Measurements from ENCODE around the gene TPK1.

TPK1 gene

DNA sequence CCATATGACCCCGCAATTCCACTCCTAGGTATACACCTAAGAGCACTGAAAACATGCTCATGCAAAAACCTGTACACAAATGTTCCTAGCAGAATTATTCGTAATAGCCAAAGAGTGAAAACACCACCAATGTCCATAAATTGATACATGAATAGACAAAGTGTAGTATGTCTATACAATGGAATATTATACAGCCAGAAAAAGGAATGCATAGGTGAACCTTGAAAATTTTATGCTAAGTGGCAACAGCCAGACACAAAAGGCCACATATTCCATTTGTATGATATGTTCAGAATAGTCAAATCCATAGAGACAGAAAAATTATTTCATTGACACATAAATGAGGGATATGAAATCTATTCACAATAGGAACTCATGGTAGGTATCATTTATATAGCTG is 351.4 kb downstream of the TPK1 start:
- H3K79me2 ChIP-seq: no peaks in the 10 kb centered on the region
- H2AFZ ChIP-seq: no peak overlapping the region
- no peak overlapping the region for H3K4me2 ChIP-seq (ENCODE audit: low read length)
- no peak overlapping the region for H3K4me3 ChIP-seq (ENCODE audit: low read depth, low read length)
- H3K9me3 ChIP-seq (ENCODE audit: control insufficient read depth, low read length): no peaks in the 10 kb centered on the region
- no peaks in the 10 kb centered on the region for H3K4me1 ChIP-seq
- TF ChIP-seq, protein P1, sequence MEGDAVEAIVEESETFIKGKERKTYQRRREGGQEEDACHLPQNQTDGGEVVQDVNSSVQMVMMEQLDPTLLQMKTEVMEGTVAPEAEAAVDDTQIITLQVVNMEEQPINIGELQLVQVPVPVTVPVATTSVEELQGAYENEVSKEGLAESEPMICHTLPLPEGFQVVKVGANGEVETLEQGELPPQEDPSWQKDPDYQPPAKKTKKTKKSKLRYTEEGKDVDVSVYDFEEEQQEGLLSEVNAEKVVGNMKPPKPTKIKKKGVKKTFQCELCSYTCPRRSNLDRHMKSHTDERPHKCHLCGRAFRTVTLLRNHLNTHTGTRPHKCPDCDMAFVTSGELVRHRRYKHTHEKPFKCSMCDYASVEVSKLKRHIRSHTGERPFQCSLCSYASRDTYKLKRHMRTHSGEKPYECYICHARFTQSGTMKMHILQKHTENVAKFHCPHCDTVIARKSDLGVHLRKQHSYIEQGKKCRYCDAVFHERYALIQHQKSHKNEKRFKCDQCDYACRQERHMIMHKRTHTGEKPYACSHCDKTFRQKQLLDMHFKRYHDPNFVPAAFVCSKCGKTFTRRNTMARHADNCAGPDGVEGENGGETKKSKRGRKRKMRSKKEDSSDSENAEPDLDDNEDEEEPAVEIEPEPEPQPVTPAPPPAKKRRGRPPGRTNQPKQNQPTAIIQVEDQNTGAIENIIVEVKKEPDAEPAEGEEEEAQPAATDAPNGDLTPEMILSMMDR (IDR thresholded peaks at IDR 0.05): no peak
- H3K27ac ChIP-seq: no peak overlapping the region
- H3K27me3 ChIP-seq (ENCODE audit: control insufficient read depth, insufficient read depth, low read length): no peaks in the 10 kb centered on the region
- no peak overlapping the region for H3K9ac ChIP-seq
- no peaks in the 10 kb centered on the region for H3K36me3 ChIP-seq (ENCODE audit: control insufficient read depth, insufficient read depth, low read length)

DNA sequence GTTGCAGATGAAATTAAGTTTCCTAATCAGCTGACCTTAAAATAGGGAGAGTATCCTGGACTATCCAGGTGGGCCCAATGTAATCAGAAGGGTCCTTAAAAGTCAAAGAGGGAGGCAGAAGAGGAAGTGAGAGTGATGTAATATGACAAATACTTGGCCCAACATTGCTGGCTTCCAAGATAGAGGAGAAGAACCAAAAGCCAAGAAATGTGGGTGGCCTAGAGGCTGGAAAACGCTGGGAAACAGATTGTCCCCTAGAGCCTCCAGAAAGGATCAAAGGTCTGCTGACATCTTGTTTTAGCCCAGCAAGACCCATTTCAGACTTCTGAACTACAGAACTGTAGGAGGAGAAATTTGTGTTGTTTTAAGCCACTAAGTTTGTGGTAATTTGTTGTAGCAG is 352.7 kb downstream of the TPK1 start:
- no peak overlapping the region for H2AFZ ChIP-seq

DNA sequence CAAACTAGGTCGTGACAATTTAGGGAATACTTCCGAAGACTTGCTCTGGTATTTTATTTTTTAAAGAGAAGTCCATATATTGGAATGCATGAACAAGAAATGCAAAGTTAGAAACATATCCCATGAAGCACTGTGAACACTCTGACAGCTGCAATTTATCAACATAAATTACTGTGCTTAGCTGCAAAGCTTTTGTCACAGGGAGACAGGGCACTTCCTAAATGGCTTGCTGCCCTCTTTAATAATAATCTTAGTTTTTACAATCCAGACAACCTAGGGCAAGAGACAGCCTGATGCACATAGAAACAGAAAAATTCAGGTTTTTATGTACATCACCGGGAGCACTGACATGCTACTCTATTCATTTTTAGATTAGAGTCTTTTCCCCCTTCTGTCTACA is 354.0 kb downstream of the TPK1 start:
- H3K4me2 ChIP-seq (ENCODE audit: low read length): no peak overlapping the region
- H3K9ac ChIP-seq: no peak overlapping the region
- no peaks in the 10 kb centered on the region for H3K79me2 ChIP-seq
- H3K36me3 ChIP-seq (ENCODE audit: control insufficient read depth, insufficient read depth, low read length): no peaks in the 10 kb centered on the region
- TF ChIP-seq, protein P1 (IDR thresholded peaks at IDR 0.05): no peak
- no peaks in the 10 kb centered on the region for H3K9me3 ChIP-seq (ENCODE audit: control insufficient read depth, low read length)
- no peak overlapping the region for H3K4me3 ChIP-seq (ENCODE audit: low read depth, low read length)
- H3K27ac ChIP-seq: no peak overlapping the region
- no peaks in the 10 kb centered on the region for H3K27me3 ChIP-seq (ENCODE audit: control insufficient read depth, insufficient read depth, low read length)
- no peak overlapping the region for H2AFZ ChIP-seq
- H3K4me1 ChIP-seq: no peaks in the 10 kb centered on the region

More for the DNA sequence above, 352.7 kb downstream of the TPK1 start:
- Histone ChIP-seq H3K9ac (no peak overlapping the region), H3K4me1 (no peaks in the 10 kb centered on the region), H3K27me3 (ENCODE audit: control insufficient read depth, insufficient read depth, low read length) (no peaks in the 10 kb centered on the region), H3K4me3 (ENCODE audit: low read depth, low read length) (no peak overlapping the region), H3K79me2 (no peaks in the 10 kb centered on the region), H3K27ac (no peak overlapping the region), H3K4me2 (ENCODE audit: low read length) (no peak overlapping the region), H3K36me3 (ENCODE audit: control insufficient read depth, insufficient read depth, low read length) (no peaks in the 10 kb centered on the region), H3K9me3 (ENCODE audit: control insufficient read depth, low read length) (no peaks in the 10 kb centered on the region)
- TF ChIP-seq, protein P1 (IDR thresholded peaks at IDR 0.05): no peak

DNA sequence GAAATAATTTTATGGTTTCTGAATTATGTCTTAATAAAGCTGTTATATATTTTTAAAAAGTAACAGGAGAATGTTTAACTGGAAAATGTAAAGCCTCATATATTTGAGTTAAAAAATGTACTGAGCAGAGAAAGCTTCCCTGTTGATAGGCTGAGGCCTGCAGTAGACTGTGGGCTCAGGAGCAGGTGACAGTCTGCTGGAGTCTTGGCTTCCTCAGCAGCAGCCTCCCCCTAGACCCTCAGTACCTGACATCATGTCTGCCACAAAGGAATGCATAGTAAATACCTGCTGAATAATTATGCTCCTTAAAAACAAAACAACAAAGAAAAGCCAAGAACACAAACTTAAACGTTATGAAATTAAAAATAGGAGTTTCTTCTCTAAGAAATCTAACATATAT is 358.5 kb downstream of the TPK1 start:
- H3K27ac ChIP-seq: no peak overlapping the region
- no peak overlapping the region for H2AFZ ChIP-seq
- H3K9ac ChIP-seq: no peak overlapping the region
- H3K36me3 ChIP-seq (ENCODE audit: control insufficient read depth, insufficient read depth, low read length): no peaks in the 10 kb centered on the region
- H3K9me3 ChIP-seq (ENCODE audit: control insufficient read depth, low read length): no peaks in the 10 kb centered on the region
- no peak overlapping the region for H3K4me3 ChIP-seq (ENCODE audit: low read depth, low read length)
- H3K4me2 ChIP-seq (ENCODE audit: low read length): no peak overlapping the region
- H3K4me1 ChIP-seq: no peaks in the 10 kb centered on the region
- no peaks in the 10 kb centered on the region for H3K27me3 ChIP-seq (ENCODE audit: control insufficient read depth, insufficient read depth, low read length)
- TF ChIP-seq, protein P1 (IDR thresholded peaks at IDR 0.05): no peak
- no peaks in the 10 kb centered on the region for H3K79me2 ChIP-seq

DNA sequence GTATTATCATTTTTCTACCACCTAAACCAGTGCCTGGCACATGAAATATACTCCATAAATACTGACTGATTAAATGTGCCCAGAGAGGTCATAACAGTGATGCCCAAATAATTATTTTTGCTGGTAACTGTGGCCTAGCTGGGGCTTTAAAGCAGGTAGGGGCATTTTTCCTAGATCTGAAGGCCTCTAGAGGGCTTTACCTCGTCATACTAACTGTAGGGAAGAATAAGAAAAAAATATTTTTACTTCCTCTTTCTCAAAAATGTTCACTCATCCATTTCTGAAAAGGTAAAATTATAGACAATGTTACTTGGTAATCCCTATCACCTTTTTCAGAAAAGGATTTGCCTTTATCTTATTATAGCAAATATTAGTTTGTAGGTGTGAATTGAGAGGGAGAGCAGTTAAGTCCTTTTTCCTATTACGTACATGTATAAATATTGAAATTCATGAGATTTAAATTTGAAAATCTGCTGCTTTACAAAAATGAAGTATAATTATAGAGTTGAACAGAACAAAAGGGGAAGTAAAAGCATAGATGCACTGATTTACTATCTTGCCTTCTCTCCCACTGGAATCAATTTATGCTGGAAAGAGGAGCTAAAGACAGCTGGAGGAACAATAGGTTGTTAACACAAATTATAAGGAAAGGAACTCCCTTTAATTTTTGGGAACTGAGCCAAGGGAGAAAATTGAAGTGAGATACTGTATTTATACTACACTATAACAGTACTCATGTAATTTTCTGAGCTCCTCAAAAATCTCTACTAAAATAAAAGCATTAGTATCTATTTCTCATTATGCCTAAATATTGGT is 360.8 kb downstream of the TPK1 start:
- H3K27ac ChIP-seq: no peak overlapping the region
- no peak overlapping the region for H2AFZ ChIP-seq
- no peaks in the 10 kb centered on the region for H3K27me3 ChIP-seq (ENCODE audit: control insufficient read depth, insufficient read depth, low read length)
- H3K9me3 ChIP-seq (ENCODE audit: control insufficient read depth, low read length): no peaks in the 10 kb centered on the region
- no peak overlapping the region for H3K9ac ChIP-seq
- TF ChIP-seq, protein P1 (IDR thresholded peaks at IDR 0.05): no peak
- no peak overlapping the region for H3K4me2 ChIP-seq (ENCODE audit: low read length)
- H3K79me2 ChIP-seq: no peaks in the 10 kb centered on the region
- H3K4me1 ChIP-seq: no peaks in the 10 kb centered on the region
- H3K36me3 ChIP-seq (ENCODE audit: control insufficient read depth, insufficient read depth, low read length): no peaks in the 10 kb centered on the region
- no peak overlapping the region for H3K4me3 ChIP-seq (ENCODE audit: low read depth, low read length)
